Astrocyte of the cerebellum (primary cell): Measurements from ENCODE around the gene EIF3L.

ENCODE experiments used
- DNase-seq: peaks from one replicate; pipeline ENCODE4 v3.0.0-alpha.2; 2011; ENCODE audit warnings: low read depth
- H3K4me3 ChIP-seq: 2 replicates; pipeline ENCODE4 v1.5.1; 2011; ENCODE audit warnings: mild to moderate bottlenecking, low read depth, low read length, moderate library complexity
- in situ Hi-C: cut with HindIII; loops from 2 replicates; pipeline ENCODE4 v1.10.0; 2017; ENCODE audit warnings: low sequenced_read_pairs
- TF ChIP-seq, protein P1 (sequence below): IDR thresholded peaks from 2 replicates; pipeline ENCODE4 v1.5.1; 2012; ENCODE audit warnings: low read length, low read depth, moderate library complexity, mild to moderate bottlenecking; ENCODE audit errors: missing control alignments

The EIF3L gene

DNA sequence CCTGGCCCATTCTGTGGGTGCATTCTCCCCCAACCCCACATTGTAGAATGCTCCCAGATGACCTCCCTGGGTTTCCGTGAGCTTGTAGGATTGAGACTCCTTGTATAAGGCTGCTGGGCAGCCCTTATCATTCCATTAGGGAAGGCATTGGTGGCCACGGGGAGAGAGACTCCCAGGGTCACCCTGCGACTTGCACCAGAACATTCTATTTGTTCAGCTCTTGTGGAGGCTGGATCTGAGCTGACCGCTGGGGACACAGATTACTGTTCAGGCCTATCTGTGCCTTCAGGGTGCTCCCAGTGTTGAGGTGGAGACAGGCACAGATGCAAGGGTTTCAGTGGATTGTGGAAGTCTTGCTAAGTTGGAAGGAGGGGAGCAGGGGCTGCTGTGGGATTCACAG lies 74.7 kb downstream of the EIF3L start:
- TF ChIP-seq, protein P1, sequence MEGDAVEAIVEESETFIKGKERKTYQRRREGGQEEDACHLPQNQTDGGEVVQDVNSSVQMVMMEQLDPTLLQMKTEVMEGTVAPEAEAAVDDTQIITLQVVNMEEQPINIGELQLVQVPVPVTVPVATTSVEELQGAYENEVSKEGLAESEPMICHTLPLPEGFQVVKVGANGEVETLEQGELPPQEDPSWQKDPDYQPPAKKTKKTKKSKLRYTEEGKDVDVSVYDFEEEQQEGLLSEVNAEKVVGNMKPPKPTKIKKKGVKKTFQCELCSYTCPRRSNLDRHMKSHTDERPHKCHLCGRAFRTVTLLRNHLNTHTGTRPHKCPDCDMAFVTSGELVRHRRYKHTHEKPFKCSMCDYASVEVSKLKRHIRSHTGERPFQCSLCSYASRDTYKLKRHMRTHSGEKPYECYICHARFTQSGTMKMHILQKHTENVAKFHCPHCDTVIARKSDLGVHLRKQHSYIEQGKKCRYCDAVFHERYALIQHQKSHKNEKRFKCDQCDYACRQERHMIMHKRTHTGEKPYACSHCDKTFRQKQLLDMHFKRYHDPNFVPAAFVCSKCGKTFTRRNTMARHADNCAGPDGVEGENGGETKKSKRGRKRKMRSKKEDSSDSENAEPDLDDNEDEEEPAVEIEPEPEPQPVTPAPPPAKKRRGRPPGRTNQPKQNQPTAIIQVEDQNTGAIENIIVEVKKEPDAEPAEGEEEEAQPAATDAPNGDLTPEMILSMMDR, result no peak
- no peak for DNase-seq
- in situ Hi-C loops, result no loop called here
- H3K4me3 ChIP-seq, result no peak overlapping the region

DNA sequence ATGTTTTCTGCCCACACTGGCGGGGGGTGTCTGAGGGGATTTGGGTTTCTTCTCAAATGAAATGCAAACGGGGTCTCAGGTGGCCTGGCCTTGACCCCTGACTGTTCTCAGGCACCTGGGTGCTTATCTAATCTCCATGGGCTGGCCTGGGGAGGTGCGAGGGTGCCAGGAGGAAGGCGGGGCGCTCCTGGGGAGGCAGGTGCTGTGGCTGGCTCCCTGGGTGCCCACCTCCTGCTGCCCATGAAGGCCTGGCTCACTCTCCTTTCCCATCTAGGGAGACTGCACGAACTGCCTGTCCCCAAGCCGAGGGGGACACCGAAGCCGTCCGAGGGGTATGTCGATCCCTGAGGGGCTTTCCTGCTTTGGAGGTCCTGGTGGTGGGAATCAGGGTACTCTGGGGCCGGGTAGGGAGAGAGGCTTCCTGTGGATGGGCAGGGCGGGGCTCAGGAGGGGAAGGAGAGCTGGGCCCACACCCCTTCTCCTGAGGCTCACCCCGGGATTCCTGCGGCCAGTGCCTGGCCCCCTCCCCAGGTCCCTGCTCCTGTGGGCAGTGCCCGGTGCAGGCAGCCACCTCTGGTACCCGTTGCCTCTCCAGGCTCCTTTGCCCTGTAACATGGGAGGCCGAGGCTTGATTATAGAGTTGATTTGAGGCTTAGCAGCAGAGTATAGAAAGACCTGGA lies 75.3 kb downstream of the EIF3L start:
- DNase-seq, result no peak
- TF ChIP-seq, protein P1, result no peak
- in situ Hi-C loops, result no loop called here
- H3K4me3 ChIP-seq, result no peak overlapping the region

DNA sequence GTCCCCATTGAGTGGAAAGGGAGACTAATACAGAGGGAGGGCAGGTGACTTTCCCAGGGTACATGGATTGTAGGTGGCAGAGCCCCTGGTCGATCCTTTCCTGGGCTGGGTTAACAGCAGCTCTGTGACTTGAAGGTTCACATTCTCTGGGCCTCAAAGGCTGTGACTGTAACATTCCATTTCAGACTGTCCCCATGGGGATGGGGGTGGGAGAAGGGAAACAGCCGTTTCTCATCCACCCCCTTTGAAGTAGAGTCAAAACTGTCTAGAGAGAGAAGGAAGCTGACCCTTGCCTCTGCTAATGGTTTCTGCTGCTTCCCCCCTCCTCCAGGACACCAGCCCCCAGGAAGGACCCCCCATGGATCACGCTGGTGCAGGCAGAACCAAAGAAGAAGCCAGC lies 76.1 kb downstream of the EIF3L start:
- in situ Hi-C loops, result no loop called here
- DNase-seq, result no peak
- no peak overlapping the region for H3K4me3 ChIP-seq
- TF ChIP-seq, protein P1, result no peak

DNA sequence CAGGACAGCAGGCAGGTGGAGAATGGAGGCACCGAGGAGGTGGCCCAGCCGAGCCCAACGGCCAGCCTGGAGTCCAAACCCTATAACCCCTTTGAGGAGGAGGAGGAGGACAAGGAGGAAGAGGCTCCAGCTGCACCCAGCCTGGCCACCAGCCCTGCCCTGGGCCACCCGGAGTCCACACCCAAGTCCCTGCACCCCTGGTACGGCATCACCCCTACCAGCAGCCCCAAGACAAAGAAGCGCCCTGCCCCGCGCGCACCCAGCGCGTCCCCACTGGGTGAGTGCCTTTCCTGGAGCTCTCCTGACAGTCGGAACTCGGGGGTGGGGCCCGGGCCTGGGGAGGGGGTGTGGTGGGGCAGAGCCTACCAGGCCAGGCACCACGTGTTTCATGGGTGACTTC lies 76.5 kb downstream of the EIF3L start:
- TF ChIP-seq, protein P1, result no peak
- in situ Hi-C loops, result no loop called here
- no peak for DNase-seq
- H3K4me3 ChIP-seq, result no peak overlapping the region

DNA sequence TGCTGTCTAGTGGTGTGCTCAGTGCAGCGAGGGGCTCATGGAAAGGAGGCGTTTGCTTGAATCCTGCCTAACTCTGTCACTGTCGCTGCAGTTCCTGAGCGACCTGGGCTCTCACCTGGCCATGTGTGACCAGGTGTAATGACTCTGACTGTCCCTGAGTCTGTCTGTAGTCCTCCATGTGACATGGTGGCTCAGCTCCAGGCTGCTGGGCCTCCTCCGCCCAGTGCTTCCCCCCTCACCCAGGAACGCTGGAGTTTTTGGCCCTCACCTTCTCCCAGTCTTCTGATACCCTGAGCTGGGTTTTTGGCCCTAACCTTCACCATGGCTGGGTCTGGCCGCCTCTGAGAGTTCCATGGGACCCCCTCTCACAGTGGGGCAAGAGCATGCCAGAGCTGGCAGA lies 77.1 kb downstream of the EIF3L start:
- in situ Hi-C loops, result no loop called here
- no peak overlapping the region for H3K4me3 ChIP-seq
- TF ChIP-seq, protein P1, result no peak
- no peak for DNase-seq

DNA sequence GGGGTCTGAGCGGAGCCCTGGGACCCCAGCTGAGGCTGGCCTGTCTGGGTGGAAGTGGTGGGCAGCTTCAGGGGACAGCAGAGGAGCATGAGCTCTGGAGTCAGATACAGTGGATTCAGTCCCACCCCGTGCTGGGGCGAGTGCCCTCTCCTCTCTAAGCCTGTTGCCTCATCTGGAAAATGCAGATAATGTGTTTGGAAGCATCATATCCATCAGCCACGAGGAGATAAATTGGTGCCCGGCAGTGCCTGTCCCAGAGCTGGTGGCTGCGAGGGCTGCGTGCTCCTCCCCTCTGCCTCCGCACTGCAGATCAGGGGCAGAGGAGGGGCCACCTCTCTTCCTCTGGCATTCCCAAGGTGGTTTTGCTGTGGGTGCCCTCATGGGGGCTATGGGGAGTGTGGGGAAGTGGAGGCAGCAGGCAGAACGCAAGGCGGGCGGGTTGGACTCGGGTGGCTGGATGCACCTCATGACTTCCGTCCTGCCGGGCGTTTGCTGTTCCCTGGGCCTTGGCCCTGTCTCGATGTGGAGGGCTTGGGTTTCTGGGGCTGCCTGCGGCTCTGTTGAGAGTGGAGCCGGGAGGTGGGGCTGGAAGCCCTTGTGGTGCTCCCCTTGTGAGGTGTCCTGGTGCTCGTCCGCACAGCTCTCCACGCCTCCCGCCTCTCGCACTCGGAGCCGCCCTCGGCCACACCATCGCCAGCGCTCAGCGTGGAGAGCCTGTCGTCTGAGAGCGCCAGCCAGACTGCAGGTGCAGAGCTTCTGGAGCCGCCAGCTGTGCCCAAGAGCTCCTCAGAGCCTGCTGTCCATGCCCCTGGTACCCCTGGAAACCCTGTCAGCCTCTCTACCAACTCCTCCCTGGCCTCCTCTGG lies 77.8 kb downstream of the EIF3L start:
- TF ChIP-seq, protein P1, result no peak
- in situ Hi-C loops, result no loop called here

More for the DNA sequence above, 77.8 kb downstream of the EIF3L start:
- no peak overlapping the region for H3K4me3 ChIP-seq
- no peak for DNase-seq
